Measurements from ENCODE around the gene UBAP2. TPM values are rescaled to one million over a fixed set of nuclear protein-coding genes. Genes with fewer than 3 reads are reported as not detected.

The UBAP2 gene
- total RNA-seq, 2 experiments from 2014 or later: 24.7 to 26.5 TPM

GRCh38 chr9:33934188-33934878 is 114.4 kb downstream of the UBAP2 start:
- H3K27me3 Mint-ChIP-seq: no peaks in the 10 kb centered on the region
- Histone ChIP-seq H3K36me3 (ENCODE audit: insufficient read depth, low read length) (peaks cover 64% of the 10 kb centered on the region), H3K27me3 (ENCODE audit: control insufficient read depth in 1 of 2, insufficient read depth in 2 of 2, low read length in 2 of 2) (no peaks in the 10 kb centered on the region), H3K4me3 (ENCODE audit: low read length) (no peak overlapping the region), H3K9me3 (ENCODE audit: control insufficient read depth in 1 of 2, insufficient read depth in 1 of 2, low read length in 2 of 2) (no peaks in the 10 kb centered on the region), H3K27ac (ENCODE audit: low read depth in 1 of 2, low read length in 2 of 2) (no peak overlapping the region), H3K4me1 (ENCODE audit: insufficient read depth, low read length) (no peaks in the 10 kb centered on the region)
- H3K27ac Mint-ChIP-seq: no peak overlapping the region
- TF ChIP-seq CTCF (IDR thresholded peaks at IDR 0.05): no peak
- ATAC-seq (ENCODE audit: poor library complexity): no peak
- POLR2A ChIA-PET: no interaction called here
- no peaks in the 10 kb centered on the region for H3K4me1 Mint-ChIP-seq (ENCODE audit: low read depth)
- H3K9me3 Mint-ChIP-seq: no peaks in the 10 kb centered on the region
- peaks cover 81% of the 10 kb centered on the region for H3K36me3 Mint-ChIP-seq (ENCODE audit: low read depth)
- no peak overlapping the region for H3K4me3 Mint-ChIP-seq
- DNase-seq: no peak
- CTCF ChIA-PET: interaction anchor here (1.4 kb wide), 1 partner anchor 10 kb away, joined by 4 read pairs; no protein-coding TSS in a partner anchor
- intact Hi-C loops (cut with DNase I, micrococcal nuclease): no loop called here

- CTCF ChIA-PET: no interaction called here
These were observed 116.4 kb downstream of the UBAP2 start for GRCh38 chr9:33932078-33932807.

GRCh38 chr9:33931326-33931725 is 117.4 kb downstream of the UBAP2 start:
- CTCF ChIA-PET: no interaction called here
- H3K27ac ChIP-seq (ENCODE audit: low read depth in 1 of 2, low read length in 2 of 2): no peak overlapping the region
- ATAC-seq (ENCODE audit: poor library complexity) (no peak), DNase-seq (no peak)
- Mint-ChIP-seq H3K9me3 (no peaks in the 10 kb centered on the region), H3K27me3 (no peaks in the 10 kb centered on the region), H3K36me3 (ENCODE audit: low read depth) (peaks cover 92% of the 10 kb centered on the region), H3K4me3 (no peak overlapping the region), H3K27ac (no peak overlapping the region), H3K4me1 (ENCODE audit: low read depth) (no peaks in the 10 kb centered on the region)
- no peaks in the 10 kb centered on the region for H3K27me3 ChIP-seq (ENCODE audit: control insufficient read depth in 1 of 2, insufficient read depth in 2 of 2, low read length in 2 of 2)
- no peaks in the 10 kb centered on the region for H3K9me3 ChIP-seq (ENCODE audit: control insufficient read depth in 1 of 2, insufficient read depth in 1 of 2, low read length in 2 of 2)
- intact Hi-C loops (cut with DNase I, micrococcal nuclease): no loop called here
- H3K4me3 ChIP-seq (ENCODE audit: low read length): no peak overlapping the region
- POLR2A ChIA-PET: no interaction called here
- no peak for TF ChIP-seq CTCF (IDR thresholded peaks at IDR 0.05)
- H3K4me1 ChIP-seq (ENCODE audit: insufficient read depth, low read length): no peaks in the 10 kb centered on the region
- H3K36me3 ChIP-seq (ENCODE audit: insufficient read depth, low read length): peaks cover 84% of the 10 kb centered on the region

More at GRCh38 chr9:33932078-33932807, 116.4 kb downstream of the UBAP2 start:
- intact Hi-C loops (cut with DNase I, micrococcal nuclease): no loop called here
- ATAC-seq (ENCODE audit: poor library complexity) (no peak), DNase-seq (no peak)
- Mint-ChIP-seq H3K27me3 (no peaks in the 10 kb centered on the region), H3K4me1 (ENCODE audit: low read depth) (no peaks in the 10 kb centered on the region), H3K27ac (no peak overlapping the region), H3K36me3 (ENCODE audit: low read depth) (peaks cover 91% of the 10 kb centered on the region), H3K9me3 (no peaks in the 10 kb centered on the region), H3K4me3 (no peak overlapping the region)
- Histone ChIP-seq H3K9me3 (ENCODE audit: control insufficient read depth in 1 of 2, insufficient read depth in 1 of 2, low read length in 2 of 2) (no peaks in the 10 kb centered on the region), H3K4me1 (ENCODE audit: insufficient read depth, low read length) (no peaks in the 10 kb centered on the region), H3K36me3 (ENCODE audit: insufficient read depth, low read length) (peaks cover 81% of the 10 kb centered on the region), H3K27ac (ENCODE audit: low read depth in 1 of 2, low read length in 2 of 2) (no peak overlapping the region), H3K27me3 (ENCODE audit: control insufficient read depth in 1 of 2, insufficient read depth in 2 of 2, low read length in 2 of 2) (no peaks in the 10 kb centered on the region), H3K4me3 (ENCODE audit: low read length) (no peak overlapping the region)
- TF ChIP-seq CTCF (IDR thresholded peaks at IDR 0.05): no peak
- POLR2A ChIA-PET: no interaction called here
